Measurements from ENCODE around the gene LCE7A. TPM values are rescaled to one million over a fixed set of nuclear protein-coding genes. Genes with fewer than 3 reads are reported as not detected.

The LCE7A gene
- total and polyA plus RNA-seq, 2 donors from 2014 or later = not detected

DNA sequence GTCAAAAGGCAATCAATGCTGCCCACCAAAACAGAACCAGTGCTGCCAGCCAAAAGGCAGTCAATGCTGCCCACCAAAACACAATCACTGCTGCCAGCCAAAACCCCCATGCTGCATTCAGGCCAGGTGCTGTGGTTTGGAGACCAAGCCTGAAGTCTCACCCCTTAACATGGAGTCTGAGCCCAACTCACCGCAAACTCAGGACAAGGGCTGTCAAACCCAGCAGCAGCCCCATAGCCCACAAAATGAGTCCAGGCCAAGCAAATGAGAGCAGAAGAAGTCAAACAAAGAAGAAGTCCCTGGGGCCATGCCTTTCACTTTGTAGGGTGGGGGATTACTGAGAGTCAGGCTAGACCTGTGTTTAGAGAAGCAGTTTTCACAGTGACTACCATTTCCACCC lies 24.7 kb downstream of the LCE7A start:
- TF ChIP-seq, protein P1, sequence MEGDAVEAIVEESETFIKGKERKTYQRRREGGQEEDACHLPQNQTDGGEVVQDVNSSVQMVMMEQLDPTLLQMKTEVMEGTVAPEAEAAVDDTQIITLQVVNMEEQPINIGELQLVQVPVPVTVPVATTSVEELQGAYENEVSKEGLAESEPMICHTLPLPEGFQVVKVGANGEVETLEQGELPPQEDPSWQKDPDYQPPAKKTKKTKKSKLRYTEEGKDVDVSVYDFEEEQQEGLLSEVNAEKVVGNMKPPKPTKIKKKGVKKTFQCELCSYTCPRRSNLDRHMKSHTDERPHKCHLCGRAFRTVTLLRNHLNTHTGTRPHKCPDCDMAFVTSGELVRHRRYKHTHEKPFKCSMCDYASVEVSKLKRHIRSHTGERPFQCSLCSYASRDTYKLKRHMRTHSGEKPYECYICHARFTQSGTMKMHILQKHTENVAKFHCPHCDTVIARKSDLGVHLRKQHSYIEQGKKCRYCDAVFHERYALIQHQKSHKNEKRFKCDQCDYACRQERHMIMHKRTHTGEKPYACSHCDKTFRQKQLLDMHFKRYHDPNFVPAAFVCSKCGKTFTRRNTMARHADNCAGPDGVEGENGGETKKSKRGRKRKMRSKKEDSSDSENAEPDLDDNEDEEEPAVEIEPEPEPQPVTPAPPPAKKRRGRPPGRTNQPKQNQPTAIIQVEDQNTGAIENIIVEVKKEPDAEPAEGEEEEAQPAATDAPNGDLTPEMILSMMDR (IDR thresholded peaks at IDR 0.05; ENCODE audit: borderline replicate concordance, extremely low read depth, insufficient read depth) = no peak
- no peak overlapping the region for H3K4me3 ChIP-seq (ENCODE audit: low read length in 3 of 3)
- no peak overlapping the region for H3K27ac ChIP-seq (ENCODE audit: low read depth in 2 of 2, low read length in 2 of 2)
- H3K9ac ChIP-seq (ENCODE audit: low read length in 3 of 3) = no peak overlapping the region
- DNase-seq (no peak), FAIRE-seq (no peak)
- no peaks in the 10 kb centered on the region for H3K36me3 ChIP-seq (ENCODE audit: control insufficient read depth in 2 of 3, insufficient read depth in 3 of 3, low read length in 3 of 3)
- intact Hi-C loops (cut with DNase I) = no loop called here
- H3K9me3 ChIP-seq (ENCODE audit: control insufficient read depth in 2 of 3, insufficient read depth in 1 of 3, low read length in 3 of 3) = no peaks in the 10 kb centered on the region
- no peaks in the 10 kb centered on the region for H3K27me3 ChIP-seq (ENCODE audit: control insufficient read depth, insufficient read depth, low read length)
- H3K4me1 ChIP-seq (ENCODE audit: control insufficient read depth in 2 of 3, insufficient read depth in 2 of 3, low read depth in 1 of 3, low read length in 3 of 3) = no peaks in the 10 kb centered on the region

GRCh38 chr1:152884966-152885624 lies 25.3 kb downstream of the LCE7A start:
- Histone ChIP-seq H3K4me1 (ENCODE audit: control insufficient read depth in 2 of 3, insufficient read depth in 2 of 3, low read depth in 1 of 3, low read length in 3 of 3) (no peaks in the 10 kb centered on the region), H3K27me3 (ENCODE audit: control insufficient read depth, insufficient read depth, low read length) (no peaks in the 10 kb centered on the region), H3K36me3 (ENCODE audit: control insufficient read depth in 2 of 3, insufficient read depth in 3 of 3, low read length in 3 of 3) (no peaks in the 10 kb centered on the region), H3K4me3 (ENCODE audit: low read length in 3 of 3) (no peak overlapping the region), H3K27ac (ENCODE audit: low read depth in 2 of 2, low read length in 2 of 2) (no peak overlapping the region), H3K9ac (ENCODE audit: low read length in 3 of 3) (no peak overlapping the region), H3K9me3 (ENCODE audit: control insufficient read depth in 2 of 3, insufficient read depth in 1 of 3, low read length in 3 of 3) (no peaks in the 10 kb centered on the region)
- TF ChIP-seq, protein P1 (IDR thresholded peaks at IDR 0.05; ENCODE audit: borderline replicate concordance, extremely low read depth, insufficient read depth) = no peak
- DNase-seq (no peak), FAIRE-seq (no peak)
- intact Hi-C loops (cut with DNase I) = no loop called here

- Histone ChIP-seq H3K4me3 (ENCODE audit: low read length in 3 of 3) (no peak overlapping the region), H3K4me1 (ENCODE audit: control insufficient read depth in 2 of 3, insufficient read depth in 2 of 3, low read depth in 1 of 3, low read length in 3 of 3) (no peaks in the 10 kb centered on the region), H3K9me3 (ENCODE audit: control insufficient read depth in 2 of 3, insufficient read depth in 1 of 3, low read length in 3 of 3) (no peaks in the 10 kb centered on the region), H3K9ac (ENCODE audit: low read length in 3 of 3) (no peak overlapping the region), H3K27me3 (ENCODE audit: control insufficient read depth, insufficient read depth, low read length) (no peaks in the 10 kb centered on the region), H3K36me3 (ENCODE audit: control insufficient read depth in 2 of 3, insufficient read depth in 3 of 3, low read length in 3 of 3) (no peaks in the 10 kb centered on the region), H3K27ac (ENCODE audit: low read depth in 2 of 2, low read length in 2 of 2) (no peak overlapping the region)
- TF ChIP-seq, protein P1 (IDR thresholded peaks at IDR 0.05; ENCODE audit: borderline replicate concordance, extremely low read depth, insufficient read depth) = no peak
- intact Hi-C loops (cut with DNase I) = no loop called here
- FAIRE-seq = no peak
- DNase-seq = no peak
These were observed 26.3 kb downstream of the LCE7A start for GRCh38 chr1:152886085-152886484.

Measured in kidney (tissue), 14 donors.